Omental fat pad (tissue), 4 donors: ENCODE data around the gene RHCG. TPM values are rescaled to one million over a fixed set of nuclear protein-coding genes. Genes with fewer than 3 reads are reported as not detected.

ENCODE experiments used
- ATAC-seq: fragments of 150-250 bp; one replicate; pipeline ENCODE4 v1.9.1; 2016; ENCODE audit warnings: mild to moderate bottlenecking, moderate library complexity; ENCODE audit not compliant: low FRiP score
- DNase-seq: peaks from one replicate; pipeline ENCODE4 v3.0.0-alpha.2; 2019; ENCODE audit warnings: low spot score
- CTCF ChIP-seq, 3 donors: fragments of 450-650 bp; IDR thresholded peaks; one replicate each; pipeline ENCODE4 v1.5.1; 2016 to 2017; ENCODE audit warnings: antibody characterized with exemption in 3 of 3, mild to moderate bottlenecking in 3 of 3, moderate library complexity in 2 of 3
- total RNA-seq, 4 donors: library from RNA; depleted of rRNA; stranded (reverse); fragments of >200 nt; gene quantifications; one replicate each; pipeline ENCODE4 v1.1.0, GENCODE V29; 2016

The RHCG gene
- total RNA-seq, 4 donors from 2014 or later, result 0.46 to 15.5 TPM; not detected in 2

GRCh38 chr15:89495638-89496145, 691 bp downstream of the RHCG start:
- no peak for DNase-seq
- no peak for ATAC-seq
- TF ChIP-seq CTCF (IDR thresholded peaks at IDR 0.05), result no peak

GRCh38 chr15:89494941-89495637, 1.3 kb downstream of the RHCG start:
- ATAC-seq, result no peak
- TF ChIP-seq CTCF (IDR thresholded peaks at IDR 0.05), result no peak
- DNase-seq, result no peak

GRCh38 chr15:89494031-89494430, 2.4 kb downstream of the RHCG start:
- ATAC-seq (no peak), DNase-seq (no peak)
- TF ChIP-seq CTCF (IDR thresholded peaks at IDR 0.05), result no peak

- ATAC-seq (no peak), DNase-seq (no peak)
- no peak for TF ChIP-seq CTCF (IDR thresholded peaks at IDR 0.05)
Measured at GRCh38 chr15:89492934-89493631, 3.3 kb downstream of the RHCG start.

GRCh38 chr15:89492111-89492641, 4.2 kb downstream of the RHCG start:
- ATAC-seq, result no peak
- no peak for TF ChIP-seq CTCF (IDR thresholded peaks at IDR 0.05)
- DNase-seq, result no peak

GRCh38 chr15:89490814-89491315, 5.5 kb downstream of the RHCG start:
- TF ChIP-seq CTCF (IDR thresholded peaks at IDR 0.05), result no peak
- DNase-seq, result no peak
- no peak for ATAC-seq
